GM19193 (cell line): ENCODE data around the gene NKRF.

Source experiments
- POLR2A ChIP-seq: IDR thresholded peaks from 4 replicates; pipeline ENCODE4 v1.6.1; 2011; ENCODE audit not compliant: insufficient read depth, insufficient read length; ENCODE audit errors: extremely low read depth

Gene NKRF

GRCh38 chrX:119606280-119607017 is at the start of gene NKRF:
TSS of gene NKRF (minus strand) at chrX:119606424.
- TF ChIP-seq POLR2A, result peak; percentile 91

- TF ChIP-seq POLR2A, result no peak
Measured at GRCh38 chrX:119655125-119655524, 48.9 kb upstream of the NKRF start.

DNA sequence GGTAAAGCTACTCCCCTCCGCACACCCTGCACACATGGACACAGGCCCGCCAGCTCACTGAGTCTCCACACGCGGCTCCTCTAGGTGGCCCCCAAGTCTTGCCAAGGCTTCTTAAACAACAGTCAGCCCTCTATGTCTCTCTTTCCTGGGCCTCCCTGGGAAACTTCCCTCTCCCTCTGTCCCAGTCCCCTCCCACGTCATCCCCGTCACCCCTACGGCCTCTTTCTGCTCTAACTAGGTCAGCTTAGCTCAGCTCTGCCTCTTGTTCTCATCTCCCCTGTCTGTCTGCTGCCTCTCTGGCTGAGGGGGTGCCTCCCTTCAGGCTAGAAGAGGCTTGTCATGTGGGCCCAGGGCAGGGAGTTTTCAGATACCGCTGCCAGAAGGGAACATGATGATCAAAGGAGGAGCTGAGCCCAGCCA is 47.9 kb upstream of the NKRF start:
- TF ChIP-seq POLR2A, result no peak

- TF ChIP-seq POLR2A, result no peak
Measured at GRCh38 chrX:119648421-119648775, 42.2 kb upstream of the NKRF start.

DNA sequence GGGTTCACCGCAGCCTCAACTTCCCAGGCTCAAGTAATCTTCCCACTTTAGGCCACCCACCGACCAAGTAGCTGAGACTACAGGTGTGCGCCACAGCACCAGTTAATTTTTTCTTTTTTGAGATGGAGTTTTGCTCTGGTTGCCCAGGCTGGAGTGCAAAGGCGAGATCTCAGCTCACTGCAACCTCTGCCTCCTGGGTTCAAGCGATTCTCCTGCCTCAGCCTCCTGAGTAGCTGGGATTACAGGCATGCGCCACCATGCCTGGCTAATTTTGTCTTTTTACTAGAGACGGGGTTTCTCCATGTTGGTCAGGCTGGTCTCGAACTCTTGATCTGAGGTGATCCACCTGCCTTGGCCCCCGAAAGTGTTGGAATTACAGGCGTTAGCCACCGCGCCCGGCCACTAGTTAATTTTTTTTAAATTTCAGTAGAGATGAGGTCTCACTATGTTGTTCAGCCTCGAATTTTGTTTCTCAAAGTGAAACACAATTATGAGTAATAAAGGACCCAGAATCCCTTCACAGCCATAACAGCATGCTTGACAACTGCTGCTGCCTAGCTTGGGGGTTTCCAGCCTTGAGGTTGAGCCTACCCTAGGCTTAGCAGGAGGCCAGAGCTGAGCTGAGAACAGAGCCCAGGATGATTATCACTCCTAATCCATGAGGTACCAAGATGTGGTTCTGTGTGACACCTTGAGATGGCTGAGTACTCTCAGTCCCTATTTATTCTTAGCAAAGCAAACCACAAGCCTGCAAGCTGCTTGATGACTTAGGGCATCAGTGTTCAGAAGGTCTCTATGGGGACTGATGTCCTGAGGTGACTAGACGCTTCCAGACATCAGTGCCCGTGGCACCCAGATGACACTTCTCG is 41.6 kb upstream of the NKRF start:
- TF ChIP-seq POLR2A, result no peak

DNA sequence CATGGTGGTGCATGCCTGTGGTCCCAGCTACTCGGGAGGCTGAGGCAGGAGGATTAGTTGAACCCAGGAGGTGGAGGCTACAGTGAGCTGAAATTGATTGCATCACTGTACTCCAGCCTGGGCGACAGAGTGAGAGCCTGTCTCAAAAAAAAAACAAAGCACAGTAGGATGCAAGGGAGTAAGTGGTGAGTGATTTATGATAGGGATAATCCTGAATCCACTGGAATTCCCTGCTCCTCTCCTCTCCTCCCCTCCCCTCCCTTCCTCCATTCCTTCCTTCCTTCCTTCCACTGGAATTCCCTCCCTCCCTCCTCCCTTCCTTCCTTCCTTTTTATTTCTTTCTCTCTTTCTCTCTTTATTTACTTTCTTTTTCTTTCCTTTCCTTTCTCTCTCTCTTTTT is 40.9 kb upstream of the NKRF start:
- TF ChIP-seq POLR2A, result no peak

GRCh38 chrX:119646515-119646914 is 40.3 kb upstream of the NKRF start:
- TF ChIP-seq POLR2A, result no peak

- TF ChIP-seq POLR2A, result no peak
Measured at GRCh38 chrX:119643696-119644095, 37.5 kb upstream of the NKRF start.

DNA sequence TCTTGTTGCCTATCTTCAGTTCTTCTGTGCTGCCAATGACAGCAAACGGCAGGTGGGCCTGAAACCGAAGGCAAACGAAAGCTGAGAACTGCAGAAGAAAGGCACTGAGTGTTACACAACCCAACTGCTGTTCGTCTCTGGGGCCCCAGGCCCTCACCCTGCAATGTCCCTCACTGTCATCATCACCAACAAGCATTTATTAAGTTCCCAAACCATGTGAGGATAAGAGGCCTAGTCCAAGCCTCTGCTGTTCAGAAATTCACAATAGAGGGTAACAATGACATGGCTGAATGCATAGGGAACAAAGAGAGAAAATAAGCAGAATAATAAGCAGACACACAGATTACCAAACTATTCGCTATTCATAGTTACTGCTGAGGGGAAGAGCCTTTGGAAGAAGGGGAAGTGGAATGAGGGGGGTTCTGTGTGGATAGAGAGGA is 34.5 kb upstream of the NKRF start:
- TF ChIP-seq POLR2A, result no peak

DNA sequence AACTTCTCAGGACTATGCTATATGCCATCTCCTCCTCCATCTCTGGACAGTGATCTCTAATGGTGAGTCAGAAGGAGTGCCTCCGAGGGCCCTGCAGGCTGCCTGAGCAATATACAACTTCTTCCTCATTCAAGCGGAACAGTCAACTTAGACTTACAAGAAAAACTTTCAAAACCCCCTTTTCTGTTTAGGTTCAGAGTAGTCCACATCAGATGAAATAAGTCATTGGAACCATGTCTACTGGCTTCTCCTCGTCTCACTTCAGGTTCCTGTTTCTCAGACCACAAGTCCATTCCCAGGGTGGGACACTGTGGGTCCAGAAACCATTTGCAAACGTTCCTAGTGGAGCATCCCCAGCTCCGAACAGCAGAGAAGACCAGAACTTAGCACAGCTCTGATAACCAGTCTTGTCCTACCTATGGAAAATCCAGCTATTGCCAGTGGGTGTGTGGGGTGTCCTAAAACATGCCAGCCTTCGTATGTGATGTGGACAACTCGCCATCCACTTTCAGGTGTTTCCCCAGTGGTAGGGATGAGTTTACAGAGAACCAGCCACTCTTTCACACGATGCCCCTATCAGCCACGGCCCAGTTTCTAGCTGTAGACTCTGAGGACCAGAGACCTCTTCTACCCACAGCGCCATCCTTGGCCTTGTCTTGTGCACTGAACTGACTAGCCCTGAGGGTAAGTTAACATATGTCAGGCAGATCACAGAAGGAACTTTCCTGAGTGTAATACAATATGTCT is 32.7 kb upstream of the NKRF start:
- no peak for TF ChIP-seq POLR2A

DNA sequence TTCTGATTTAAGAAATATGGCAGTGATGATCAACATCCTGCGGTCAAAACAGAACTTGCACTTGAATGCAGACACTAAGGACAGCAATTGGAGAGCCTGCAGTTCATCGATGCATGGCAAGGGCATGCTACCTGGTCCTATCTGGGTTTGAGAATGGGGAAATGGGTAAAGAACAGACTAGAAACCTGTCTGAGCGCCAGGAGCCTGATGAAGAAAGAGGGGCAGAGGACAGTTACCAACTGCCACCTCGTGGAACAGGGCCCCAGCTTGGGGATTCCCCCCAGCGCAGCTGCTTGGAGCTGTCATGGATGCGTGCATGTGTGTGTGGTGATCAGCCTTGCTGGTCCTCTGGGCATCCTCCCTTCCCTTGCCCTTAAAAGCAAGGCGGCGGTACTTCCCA is 30.2 kb upstream of the NKRF start:
- TF ChIP-seq POLR2A, result no peak

DNA sequence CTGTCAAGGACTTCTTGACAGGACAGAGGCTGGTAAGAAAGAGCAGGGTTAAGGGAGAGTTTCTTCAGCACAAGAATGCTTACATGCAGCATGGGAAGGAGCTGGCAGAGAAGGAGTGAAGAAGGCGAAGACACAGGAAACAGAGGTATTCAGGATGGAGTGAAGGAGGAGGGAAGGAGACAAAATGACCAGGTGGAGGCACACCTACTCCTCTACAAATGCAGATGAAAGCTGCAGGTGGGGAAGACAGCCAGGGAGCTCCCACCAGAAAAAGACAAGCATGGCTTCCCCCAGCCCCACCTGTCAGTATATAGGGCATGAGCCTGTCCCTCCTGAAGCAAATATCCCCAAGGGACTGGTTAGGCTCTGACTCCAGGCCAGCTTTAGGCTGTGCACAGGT is 29.6 kb upstream of the NKRF start:
- TF ChIP-seq POLR2A, result no peak

GRCh38 chrX:119635179-119635578 is 29.0 kb upstream of the NKRF start:
- TF ChIP-seq POLR2A, result no peak

GRCh38 chrX:119625843-119626242 is 19.6 kb upstream of the NKRF start:
- no peak for TF ChIP-seq POLR2A

DNA sequence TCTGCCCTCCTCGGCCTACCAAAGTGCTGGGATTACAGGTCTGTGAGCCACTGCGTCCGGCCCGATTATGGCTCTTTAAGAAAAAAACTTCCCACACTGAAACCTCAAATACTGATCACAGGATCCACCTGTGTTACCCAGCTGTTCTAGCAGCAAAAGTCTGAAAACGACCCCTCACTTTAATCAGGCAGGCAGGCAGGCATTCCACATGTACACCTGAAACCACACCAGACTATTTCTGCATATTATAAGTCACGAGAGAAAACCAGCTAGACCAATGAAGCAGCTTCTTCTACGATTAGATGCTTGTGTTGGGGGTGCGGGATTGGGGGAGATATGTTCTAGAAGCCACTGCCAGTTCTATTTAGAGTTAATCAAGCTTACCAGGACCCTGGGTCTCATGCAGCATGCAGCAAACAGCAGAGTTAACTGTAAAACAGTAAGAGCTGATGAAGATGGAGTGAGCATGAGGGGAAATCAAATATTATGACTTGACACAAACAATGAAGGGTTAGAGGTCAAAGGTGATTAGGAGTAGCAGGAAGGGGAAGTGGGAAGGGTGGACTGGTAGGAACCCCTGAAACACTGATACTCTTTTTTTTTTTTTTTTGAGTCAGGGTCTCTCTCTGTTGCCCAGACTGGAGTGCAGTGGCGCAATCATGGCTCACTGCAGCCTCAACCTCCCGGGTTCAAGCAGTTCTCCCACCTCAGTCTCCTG is 18.9 kb upstream of the NKRF start:
- no peak for TF ChIP-seq POLR2A

DNA sequence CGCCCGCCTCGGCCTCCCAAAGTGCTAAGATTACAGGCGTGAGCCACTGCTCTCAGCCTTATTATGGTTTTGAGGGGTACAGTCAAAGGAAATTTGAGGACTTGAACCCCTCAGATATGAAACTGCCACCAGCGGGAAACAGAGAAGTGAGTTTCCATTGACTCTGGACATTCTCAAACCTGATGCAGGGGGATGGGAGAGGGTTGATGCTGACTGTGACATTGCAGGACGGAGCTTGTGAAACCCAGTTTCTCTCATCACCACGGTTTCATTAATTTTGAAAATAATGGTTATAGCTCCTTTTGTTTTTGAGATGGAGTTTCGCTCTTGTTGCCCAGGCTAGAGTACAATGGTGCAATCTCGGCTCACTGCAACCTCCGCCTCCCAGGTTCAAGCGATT is 18.2 kb upstream of the NKRF start:
- TF ChIP-seq POLR2A, result no peak
